BJ (cell line): ENCODE measurements around the gene PMEPA1. TPM values are rescaled to one million over a fixed set of nuclear protein-coding genes. Genes with fewer than 3 reads are reported as not detected.
A peak's percentile ranks its signal among the peaks of the same experiment; 100 is the strongest.

Experiments used
- CTCF ChIA-PET: fragments of 350-600 bp; formaldehyde crosslinking; extraction: SDS; loops from one replicate; lab custom pipeline; 2021; ENCODE audit warnings: antibody characterized with exemption, inconsistent platforms; lab: Yijun Ruan, JAX
- POLR2A ChIA-PET: fragments of 300-600 bp; sonication (Branson Sonifier 250); formaldehyde crosslinking; extraction: SDS; loops from one replicate; lab custom pipeline; 2021; ENCODE audit warnings: antibody characterized with exemption; lab: Charles Lee
- DNase-seq: peaks from one replicate; pipeline ENCODE4 v3.0.0-alpha.2; 2011; ENCODE audit warnings: low read depth
- H3K27me3 ChIP-seq: 2 replicates; pipeline ENCODE4 v1.6.0; 2011; ENCODE audit warnings: low read length; ENCODE audit not compliant: control insufficient read depth, insufficient read depth
- H3K36me3 ChIP-seq: 2 replicates; pipeline ENCODE4 v1.5.1; 2011; ENCODE audit warnings: low read length; ENCODE audit not compliant: control insufficient read depth, insufficient read depth
- H3K4me3 ChIP-seq: 2 replicates; pipeline ENCODE4 v1.5.1; 2011; ENCODE audit warnings: low read depth, mild to moderate bottlenecking, control low read depth, low read length
- CTCF ChIP-seq: IDR thresholded peaks from 2 replicates; pipeline ENCODE4 v1.5.1; 2011; ENCODE audit warnings: low read depth, mild to moderate bottlenecking, control low read depth, inconsistent platforms, low read length, moderate library complexity; ENCODE audit not compliant: insufficient read depth
- polyA plus RNA-seq: library from polyadenylated mRNA; depleted of rRNA; stranded (reverse); fragments of >200 nt; gene quantifications from 2 replicates; pipeline ENCODE4 v1.2.3, GENCODE V29; 2011

The PMEPA1 gene
- polyA plus RNA-seq, 1 experiment = 5.0 TPM

DNA sequence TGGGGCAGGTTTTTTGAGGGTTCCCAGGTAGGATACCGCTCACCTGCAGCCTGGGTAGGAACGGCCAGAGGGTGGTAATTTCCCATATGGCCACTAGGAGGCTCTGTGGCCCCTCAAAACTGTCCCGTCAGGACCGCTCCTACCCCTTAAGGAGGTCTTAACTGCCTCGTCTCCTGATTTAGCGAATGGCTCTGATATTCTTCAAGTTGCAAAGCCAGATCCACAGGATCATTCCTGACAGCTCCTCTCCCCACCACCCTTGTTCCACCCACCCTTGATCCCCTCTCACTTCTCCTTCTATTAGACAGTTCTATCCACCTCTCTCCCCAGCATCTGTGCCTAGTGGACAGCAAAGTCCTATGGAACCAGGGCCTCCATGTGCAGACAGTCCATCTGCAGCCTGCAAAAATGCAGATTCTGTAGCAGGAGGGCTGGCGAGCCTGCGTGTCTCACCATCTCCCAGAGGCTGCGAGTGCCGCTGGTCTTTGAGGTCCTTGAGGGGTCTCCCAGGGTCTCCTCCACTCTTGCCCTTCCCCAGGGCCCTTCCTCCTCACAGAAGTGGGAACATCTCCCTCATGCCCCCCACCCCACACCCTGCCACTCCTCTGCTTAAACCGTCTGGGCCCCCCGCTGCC is 55.3 kb downstream of the PMEPA1 start:
- POLR2A ChIA-PET = no interaction called here
- CTCF ChIA-PET = interaction anchor here (0.6 to 5.8 kb wide), 51 partner anchors 8 to 563 kb away, joined by 3 to 53 read pairs (median 4); no protein-coding TSS in a partner anchor
- Histone ChIP-seq H3K36me3 (peaks cover 1% of the 10 kb centered on the region; the same call in 1 of the 2 replicates), H3K4me3 (no peak overlapping the region), H3K27me3 (no peaks in the 10 kb centered on the region)
- TF ChIP-seq CTCF = peak; percentile 89
- no peak for DNase-seq

GRCh38 chr20:57653910-57654309 is 55.9 kb downstream of the PMEPA1 start:
- H3K27me3 ChIP-seq = no peaks in the 10 kb centered on the region
- CTCF ChIA-PET = interaction anchor here (0.7 to 5.8 kb wide), 44 partner anchors 9 to 556 kb away, joined by 3 to 53 read pairs (median 4); no protein-coding TSS in a partner anchor
- peaks cover under 1% of the 10 kb centered on the region; the same call in 1 of the 2 replicates for H3K36me3 ChIP-seq
- no peak for DNase-seq
- TF ChIP-seq CTCF = no peak
- no peak overlapping the region for H3K4me3 ChIP-seq
- POLR2A ChIA-PET = no interaction called here

- DNase-seq = no peak
- CTCF ChIA-PET = interaction anchor here (0.7 to 5.8 kb wide), 41 partner anchors 9 to 557 kb away, joined by 3 to 53 read pairs (median 4); no protein-coding TSS in a partner anchor
- TF ChIP-seq CTCF = no peak
- H3K36me3 ChIP-seq = no peaks in the 10 kb centered on the region; the same call in 1 of the 2 replicates
- no peaks in the 10 kb centered on the region for H3K27me3 ChIP-seq
- no peak overlapping the region for H3K4me3 ChIP-seq
- POLR2A ChIA-PET = no interaction called here
These were observed 56.3 kb downstream of the PMEPA1 start for GRCh38 chr20:57653546-57653900.

- Histone ChIP-seq H3K4me3 (no peak overlapping the region), H3K27me3 (no peaks in the 10 kb centered on the region), H3K36me3 (no peaks in the 10 kb centered on the region; the same call in 1 of the 2 replicates)
- CTCF ChIA-PET = interaction anchor here (0.8 to 5.8 kb wide), 14 partner anchors 12 to 554 kb away, joined by 3 to 53 read pairs (median 6); no protein-coding TSS in a partner anchor
- POLR2A ChIA-PET = no interaction called here
- DNase-seq = no peak
- TF ChIP-seq CTCF = no peak
These were observed 56.9 kb downstream of the PMEPA1 start for GRCh38 chr20:57652606-57653545.
